IPS DF 4.7 (cell line): ENCODE data around the gene HEXIM1.

Experiments used
- DNase-seq: peaks from one replicate; pipeline ENCODE4 v3.0.0-alpha.2; 2013; ENCODE audit warnings: low spot score; ENCODE audit errors: extremely low read depth

The HEXIM1 gene

GRCh38 chr17:45148183-45149036, at the start of gene HEXIM1:
Gene HEXIM1 (plus strand): TSS chr17:45148475. CDS start chr17:45149191, 716 bp downstream.
- peak; percentile 91 for DNase-seq

- peak; percentile 62 for DNase-seq
Measured at GRCh38 chr17:45098869-45099616, 49.2 kb upstream of the HEXIM1 start.

GRCh38 chr17:45101546-45101882, 46.8 kb upstream of the HEXIM1 start:
- DNase-seq: no peak

- no peak for DNase-seq
Measured at GRCh38 chr17:45101883-45102811, 46.1 kb upstream of the HEXIM1 start.

GRCh38 chr17:45102856-45103255, 45.4 kb upstream of the HEXIM1 start:
- DNase-seq: no peak

GRCh38 chr17:45103269-45103795, 44.9 kb upstream of the HEXIM1 start:
- no peak for DNase-seq

- DNase-seq: no peak
Measured at GRCh38 chr17:45104029-45104428, 44.2 kb upstream of the HEXIM1 start.

- DNase-seq: no peak
Measured at GRCh38 chr17:45104497-45104896, 43.8 kb upstream of the HEXIM1 start.

- no peak for DNase-seq
Measured at GRCh38 chr17:45104907-45105624, 43.2 kb upstream of the HEXIM1 start.

GRCh38 chr17:45106096-45106495, 42.2 kb upstream of the HEXIM1 start:
- no peak for DNase-seq

- no peak for DNase-seq
Measured at GRCh38 chr17:45106582-45106981, 41.7 kb upstream of the HEXIM1 start.

- no peak for DNase-seq
Measured at GRCh38 chr17:45107293-45108010, 40.8 kb upstream of the HEXIM1 start.

- no peak for DNase-seq
Measured at GRCh38 chr17:45108051-45108450, 40.2 kb upstream of the HEXIM1 start.

GRCh38 chr17:45108595-45109521, 39.4 kb upstream of the HEXIM1 start:
- no peak for DNase-seq

- DNase-seq: no peak
Measured at GRCh38 chr17:45110676-45111611, 37.3 kb upstream of the HEXIM1 start.

GRCh38 chr17:45111850-45112249, 36.4 kb upstream of the HEXIM1 start:
- DNase-seq: no peak

- no peak for DNase-seq
Measured at GRCh38 chr17:45112559-45113423, 35.5 kb upstream of the HEXIM1 start.
